Esophagus muscularis mucosa (tissue), 4 donors: Measurements from ENCODE around the gene ZNF587. TPM values are rescaled to one million over a fixed set of nuclear protein-coding genes. Genes with fewer than 3 reads are reported as not detected.
"Not testable (repeated sequence)": the region's sequence is repeated elsewhere in the genome, so short reads cannot be mapped to it uniquely, and the experiment has no call there.

ENCODE experiments used
- DNase-seq: peaks from one replicate; pipeline ENCODE4 v3.0.0-alpha.2; 2017; ENCODE audit errors: extremely low spot score
- H3K27ac ChIP-seq, 4 donors: fragments of 200-600 bp; sonication (generic); replicated peaks in 1 of 4; 1 replicate in 3 of 4; 2 replicates in 1 of 4; pipeline ENCODE4 v1.5.1; 2016 to 2019; ENCODE audit warnings: mild to moderate bottlenecking in 1 of 4
- H3K27me3 ChIP-seq, 4 donors: fragments of 200-600 bp; sonication (generic); one replicate each; pipeline versions ENCODE4 v1.5.1 to v1.6.0; 2016 to 2019
- H3K36me3 ChIP-seq, 4 donors: fragments of 200-600 bp; sonication (generic); one replicate each; pipeline ENCODE4 v1.5.1; 2016 to 2019
- H3K4me1 ChIP-seq, 4 donors: fragments of 200-600 bp; sonication (generic); one replicate each; pipeline ENCODE4 v1.5.1; 2016 to 2019
- H3K4me3 ChIP-seq, 4 donors: fragments of 200-600 bp; sonication (generic); 1 replicate in 2 of 4; 2 replicates in 2 of 4; pipeline ENCODE4 v1.5.1; 2016 to 2019; ENCODE audit warnings: mild to moderate bottlenecking in 4 of 4, moderate library complexity in 1 of 4
- H3K9me3 ChIP-seq, 4 donors: fragments of 200-600 bp; sonication (generic); 1 replicate in 3 of 4; 2 replicates in 1 of 4; pipeline ENCODE4 v1.5.1; 2016 to 2019
- CTCF ChIP-seq, 3 experiments: fragments of 200-600 bp in 2 of 3; fragments of 450-650 bp in 1 of 3; sonication (generic) in 2 of 3; IDR thresholded peaks; one replicate each; pipeline ENCODE4 v1.5.1; 2017 to 2019; ENCODE audit warnings: antibody characterized with exemption in 3 of 3, mild to moderate bottlenecking in 2 of 3, moderate library complexity in 1 of 3
- EP300 ChIP-seq: sonication (generic); formaldehyde crosslinking; IDR thresholded peaks from one replicate; pipeline ENCODE4 v1.6.1; 2017; ENCODE audit warnings: antibody characterized with exemption
- POLR2A ChIP-seq: fragments of 450-650 bp; IDR thresholded peaks from one replicate; pipeline ENCODE4 v1.6.1; 2017; ENCODE audit warnings: antibody characterized with exemption, moderate library complexity, mild to moderate bottlenecking, low read depth
- POLR2AphosphoS5 ChIP-seq, 2 donors: sonication (generic); formaldehyde crosslinking; IDR thresholded peaks; one replicate each; pipeline ENCODE4 v1.6.1; 2017; ENCODE audit warnings: antibody characterized with exemption in 2 of 2
- WGBS: methylation state at CpG from one replicate; pipeline ENCODE4 v1.1.5; 2018; 5-methylcytosine and 5-hydroxymethylcytosine counted together
- intact Hi-C: fragments of 100-400 bp; cut with DNase I; formaldehyde crosslinking; loops from one replicate; pipeline ENCODE4 v1.15.1; 2023
- total RNA-seq, 4 donors: library from RNA; depleted of rRNA; stranded (reverse); fragments of >200 nt; gene quantifications; one replicate each; pipeline versions ENCODE4 v1.1.0 to v1.2.1, GENCODE V29; 2016

ZNF587 gene
- 10 to 100 TPM; 10.9 to 27.8 (median 19.8) TPM for total RNA-seq

GRCh38 chr19:57849666-57850473 is at the start of gene ZNF587:
ZNF587 (plus strand) TSS chr19:57849859; CDS start chr19:57850039, 180 bp downstream.
- intact Hi-C loops, H3K27me3 ChIP-seq, H3K9me3 ChIP-seq, DNase-seq: not testable (repeated sequence)
- peak within 1 kb of the TSS; percentile 66 to 79 (median 74) for H3K4me3 ChIP-seq
- peak within 1 kb of the TSS; percentile 62 to 76 (median 74) for H3K27ac ChIP-seq
- peaks cover 0 to 12% (median 12%) of the 10 kb centered on the region in 4 donors for H3K36me3 ChIP-seq
- peaks cover 13 to 25% (median 19%) of the 10 kb centered on the region in 4 donors for H3K4me1 ChIP-seq
- peak; percentile 72 to 75 for TF ChIP-seq POLR2AphosphoS5 (IDR thresholded peaks at IDR 0.05)
- 0% methylated on average over 18 of the region's 42 CpGs for WGBS

GRCh38 chr19:57800696-57801095 is 49.0 kb upstream of the ZNF587 start:
- Histone ChIP-seq H3K36me3 (peaks cover under 1 to 18% (median 8%) of the 10 kb centered on the region in 4 donors), H3K4me1 (peaks cover 13 to 63% (median 56%) of the 10 kb centered on the region in 4 donors), H3K27ac (no peak overlapping the region), H3K4me3 (no peak overlapping the region), H3K9me3 (no peaks in the 10 kb centered on the region), H3K27me3 (no peaks in the 10 kb centered on the region)
- TF ChIP-seq POLR2A, result no peak
- TF ChIP-seq POLR2AphosphoS5 (IDR thresholded peaks at IDR 0.05), result no peak
- TF ChIP-seq CTCF (IDR thresholded peaks at IDR 0.05), result no peak
- no peak for TF ChIP-seq EP300
- no peak for DNase-seq
- 82% methylated on average over 5 of the region's 5 CpGs for WGBS
- intact Hi-C loops, result no loop called here

GRCh38 chr19:57802269-57802668 is 47.4 kb upstream of the ZNF587 start:
- Histone ChIP-seq H3K27ac (peak overlapping the region in 1 of 4 donors; percentile 10), H3K4me3 (no peak overlapping the region), H3K9me3 (no peaks in the 10 kb centered on the region), H3K4me1 (peaks cover 14 to 63% (median 56%) of the 10 kb centered on the region in 4 donors), H3K27me3 (no peaks in the 10 kb centered on the region), H3K36me3 (peaks cover 0 to 10% (median 5%) of the 10 kb centered on the region in 4 donors)
- no peak for DNase-seq
- 83% methylated on average over 4 of the region's 4 CpGs for WGBS
- TF ChIP-seq EP300, result no peak
- no peak for TF ChIP-seq POLR2A
- TF ChIP-seq CTCF (IDR thresholded peaks at IDR 0.05), result no peak
- TF ChIP-seq POLR2AphosphoS5 (IDR thresholded peaks at IDR 0.05), result no peak
- intact Hi-C loops, result no loop called here

GRCh38 chr19:57803265-57803593 is 46.4 kb upstream of the ZNF587 start:
- intact Hi-C loops, result no loop called here
- no peaks in the 10 kb centered on the region for H3K27me3 ChIP-seq

More at GRCh38 chr19:57803265-57803593, 46.4 kb upstream of the ZNF587 start:
- WGBS, result 23% methylated on average over 6 of the region's 6 CpGs
- H3K4me3 ChIP-seq, result peak overlapping the region; percentile 50 to 57 (median 52)
- peaks cover 14 to 63% (median 56%) of the 10 kb centered on the region in 4 donors for H3K4me1 ChIP-seq
- H3K9me3 ChIP-seq, result no peaks in the 10 kb centered on the region
- peak overlapping the region; percentile 67 to 74 (median 70) for H3K27ac ChIP-seq
- TF ChIP-seq POLR2AphosphoS5 (IDR thresholded peaks at IDR 0.05) (no peak), CTCF (IDR thresholded peaks at IDR 0.05) (no peak), POLR2A (no peak), EP300 (no peak)
- peaks cover 0 to 19% (median 11%) of the 10 kb centered on the region in 4 donors for H3K36me3 ChIP-seq
- no peak for DNase-seq
